Naive B cell (primary cell): Measurements from ENCODE around the gene RAB40C. TPM values are rescaled to one million over a fixed set of nuclear protein-coding genes. Genes with fewer than 3 reads are reported as not detected.

Source experiments
- ATAC-seq, 2 donors: fragments of 150-1000 bp; cut with Tn5 transposase; 2 replicates each; pipeline ENCODE4 v1.10.0; 2021; ENCODE audit warnings: low read depth in 2 of 2, mild to moderate bottlenecking in 2 of 2, moderate library complexity in 2 of 2
- DNase-seq: peaks from one replicate; pipeline ENCODE4 v3.0.0; 2022
- H3K27ac Mint-ChIP-seq, 6 donors: one replicate each; pipeline ENCODE4 v1.8.0; 2020 to 2022; ENCODE audit warnings: mild to moderate bottlenecking in 6 of 6, mixed read lengths in 6 of 6, moderate library complexity in 5 of 6, inconsistent platforms in 2 of 6
- H3K27me3 Mint-ChIP-seq, 3 donors: one replicate each; pipeline ENCODE4 v1.8.0; 2021 to 2022; ENCODE audit warnings: mixed read lengths in 3 of 3, mild to moderate bottlenecking in 1 of 3
- H3K36me3 Mint-ChIP-seq, 2 donors: one replicate each; pipeline ENCODE4 v1.8.0; 2020 to 2022; ENCODE audit warnings: mixed read lengths in 2 of 2, inconsistent platforms in 1 of 2, mild to moderate bottlenecking in 1 of 2
- H3K4me1 Mint-ChIP-seq, 3 donors: one replicate each; pipeline ENCODE4 v1.8.0; 2020 to 2022; ENCODE audit warnings: mixed read lengths in 3 of 3, inconsistent platforms in 1 of 3, mild to moderate bottlenecking in 1 of 3, moderate library complexity in 1 of 3
- H3K4me3 Mint-ChIP-seq, 8 donors: one replicate each; pipeline ENCODE4 v1.8.0; 2020 to 2022; ENCODE audit warnings: mild to moderate bottlenecking in 8 of 8, mixed read lengths in 8 of 8, moderate library complexity in 8 of 8, inconsistent platforms in 2 of 8
- H3K9me3 Mint-ChIP-seq, 7 donors: one replicate each; pipeline ENCODE4 v1.8.0; 2020 to 2022; ENCODE audit warnings: mixed read lengths in 7 of 7, mild to moderate bottlenecking in 5 of 7, inconsistent platforms in 2 of 7, moderate library complexity in 1 of 7
- polyA plus RNA-seq, 6 donors: library from polyadenylated mRNA; unstranded; fragments of 300-500 nt; fragmentation: Illumina TruSeq; gene quantifications; one replicate each; pipeline ENCODE4 v1.2.3, GENCODE V29; 2021; ENCODE audit warnings: low read depth in 6 of 6

Gene RAB40C
- polyA plus RNA-seq, 6 donors from 2014 or later: 6.8 to 14.5 (median 9.4) TPM

- no peaks in the 10 kb centered on the region for H3K9me3 Mint-ChIP-seq
- H3K4me1 Mint-ChIP-seq: peaks cover 0 to 21% (median 13%) of the 10 kb centered on the region in 3 donors
- H3K27ac Mint-ChIP-seq: no peak overlapping the region
- H3K36me3 Mint-ChIP-seq: no peaks in the 10 kb centered on the region
- H3K27me3 Mint-ChIP-seq: no peaks in the 10 kb centered on the region
- ATAC-seq (no peak), DNase-seq (no peak)
- peak overlapping the region in 1 of 8 donors; percentile 43 for H3K4me3 Mint-ChIP-seq
Observed at GRCh38 chr16:645852-646678, 56.2 kb downstream of the RAB40C start.

- Mint-ChIP-seq H3K4me3 (peak overlapping the region in 4 of 8 donors; percentile 21 to 56 (median 33)), H3K4me1 (peaks cover 0 to 21% (median 13%) of the 10 kb centered on the region in 3 donors), H3K36me3 (no peaks in the 10 kb centered on the region), H3K27ac (peak overlapping the region in 1 of 6 donors; percentile 53), H3K9me3 (no peaks in the 10 kb centered on the region), H3K27me3 (no peaks in the 10 kb centered on the region)
- DNase-seq (no peak), ATAC-seq (no peak)
Observed at GRCh38 chr16:646679-647172, 56.9 kb downstream of the RAB40C start.

GRCh38 chr16:647173-647902 is 57.5 kb downstream of the RAB40C start:
- H3K9me3 Mint-ChIP-seq: no peaks in the 10 kb centered on the region
- H3K27ac Mint-ChIP-seq: peak overlapping the region in 2 of 6 donors; percentile 36 to 86
- no peak for DNase-seq
- ATAC-seq: no peak
- H3K27me3 Mint-ChIP-seq: no peaks in the 10 kb centered on the region
- H3K36me3 Mint-ChIP-seq: no peaks in the 10 kb centered on the region
- peaks cover 0 to 21% (median 13%) of the 10 kb centered on the region in 3 donors for H3K4me1 Mint-ChIP-seq
- peak overlapping the region in 4 of 8 donors; percentile 23 to 91 (median 50) for H3K4me3 Mint-ChIP-seq

- ATAC-seq: peak; percentile 6 to 13
- no peak for DNase-seq
Observed at GRCh38 chr16:648071-648780, 58.4 kb downstream of the RAB40C start.

GRCh38 chr16:648781-649589 is 59.1 kb downstream of the RAB40C start, which contains the start of gene WDR90:
Gene WDR90 (plus strand): TSS chr16:649365. CDS start chr16:649417, 52 bp downstream.
- H3K4me3 Mint-ChIP-seq: peak within 1 kb of the TSS; percentile 76 to 91 (median 84)
- H3K4me1 Mint-ChIP-seq: peaks cover 0 to 14% (median 8%) of the 10 kb centered on the region in 3 donors
- H3K36me3 Mint-ChIP-seq: no peaks in the 10 kb centered on the region
- no peaks in the 10 kb centered on the region for H3K27me3 Mint-ChIP-seq
- H3K27ac Mint-ChIP-seq: peak within 1 kb of the TSS; percentile 49 to 95 (median 84)
- DNase-seq (peak; percentile 92), ATAC-seq (peak; percentile 97 to 99)
- H3K9me3 Mint-ChIP-seq: no peaks in the 10 kb centered on the region

More at GRCh38 chr16:648071-648780, 58.4 kb downstream of the RAB40C start:
- H3K9me3 Mint-ChIP-seq: no peaks in the 10 kb centered on the region
- no peaks in the 10 kb centered on the region for H3K36me3 Mint-ChIP-seq
- no peaks in the 10 kb centered on the region for H3K27me3 Mint-ChIP-seq
- peaks cover 0 to 18% (median 13%) of the 10 kb centered on the region in 3 donors for H3K4me1 Mint-ChIP-seq
- peak overlapping the region; percentile 44 to 95 (median 82) for H3K27ac Mint-ChIP-seq
- peak overlapping the region; percentile 76 to 91 (median 84) for H3K4me3 Mint-ChIP-seq

- Mint-ChIP-seq H3K9me3 (no peaks in the 10 kb centered on the region), H3K27me3 (no peaks in the 10 kb centered on the region), H3K27ac (peak overlapping the region in 2 of 6 donors; percentile 76 to 81), H3K36me3 (no peaks in the 10 kb centered on the region), H3K4me3 (peak overlapping the region; percentile 60 to 86 (median 75)), H3K4me1 (peaks cover 0 to 12% (median 2%) of the 10 kb centered on the region in 3 donors)
- no peak for DNase-seq
- ATAC-seq: no peak
Observed at GRCh38 chr16:649631-650030, 59.8 kb downstream of the RAB40C start.

GRCh38 chr16:651844-652243 is 62.0 kb downstream of the RAB40C start:
- Mint-ChIP-seq H3K27me3 (no peaks in the 10 kb centered on the region), H3K4me3 (peak overlapping the region in 4 of 8 donors; percentile 5 to 73 (median 42)), H3K4me1 (peaks cover 0 to 9% (median 0%) of the 10 kb centered on the region in 3 donors), H3K27ac (no peak overlapping the region), H3K36me3 (no peaks in the 10 kb centered on the region), H3K9me3 (no peaks in the 10 kb centered on the region)
- ATAC-seq: no peak
- no peak for DNase-seq

- H3K4me1 Mint-ChIP-seq: peaks cover 0 to 9% (median 0%) of the 10 kb centered on the region in 3 donors
- H3K27me3 Mint-ChIP-seq: no peaks in the 10 kb centered on the region
- H3K27ac Mint-ChIP-seq: no peak overlapping the region
- no peaks in the 10 kb centered on the region for H3K9me3 Mint-ChIP-seq
- DNase-seq (no peak), ATAC-seq (no peak)
- H3K36me3 Mint-ChIP-seq: no peaks in the 10 kb centered on the region
- H3K4me3 Mint-ChIP-seq: peak overlapping the region in 3 of 8 donors; percentile 7 to 59 (median 35)
Observed at GRCh38 chr16:652454-653305, 62.8 kb downstream of the RAB40C start.

GRCh38 chr16:654034-654433 is 64.2 kb downstream of the RAB40C start:
- no peak overlapping the region for H3K27ac Mint-ChIP-seq
- no peak overlapping the region for H3K4me3 Mint-ChIP-seq

GRCh38 chr16:657487-657886 is 67.6 kb downstream of the RAB40C start:
- H3K27ac Mint-ChIP-seq: no peak overlapping the region
- no peak for ATAC-seq
- no peak overlapping the region for H3K4me3 Mint-ChIP-seq
- peaks cover 5 to 14% (median 6%) of the 10 kb centered on the region in 3 donors for H3K4me1 Mint-ChIP-seq
- no peak for DNase-seq
- H3K9me3 Mint-ChIP-seq: no peaks in the 10 kb centered on the region
- H3K36me3 Mint-ChIP-seq: no peaks in the 10 kb centered on the region
- H3K27me3 Mint-ChIP-seq: no peaks in the 10 kb centered on the region

More at GRCh38 chr16:654034-654433, 64.2 kb downstream of the RAB40C start:
- Mint-ChIP-seq H3K36me3 (no peaks in the 10 kb centered on the region), H3K9me3 (no peaks in the 10 kb centered on the region), H3K4me1 (no peaks in the 10 kb centered on the region), H3K27me3 (no peaks in the 10 kb centered on the region)
- DNase-seq (no peak), ATAC-seq (no peak)

- H3K36me3 Mint-ChIP-seq: no peaks in the 10 kb centered on the region
- ATAC-seq (no peak), DNase-seq (no peak)
- H3K9me3 Mint-ChIP-seq: no peaks in the 10 kb centered on the region
- peak overlapping the region in 1 of 6 donors; percentile 87 for H3K27ac Mint-ChIP-seq
- peaks cover 5 to 14% (median 6%) of the 10 kb centered on the region in 3 donors for H3K4me1 Mint-ChIP-seq
- H3K27me3 Mint-ChIP-seq: no peaks in the 10 kb centered on the region
- peak overlapping the region in 2 of 8 donors; percentile 16 to 42 for H3K4me3 Mint-ChIP-seq
Observed at GRCh38 chr16:658679-659571, 69.1 kb downstream of the RAB40C start.
